Suprapubic skin (tissue), 4 donors: ENCODE data around the gene C20orf96.

Experiments
- CTCF ChIP-seq, 2 donors: fragments of 200-600 bp in 1 of 2; fragments of 450-650 bp in 1 of 2; sonication (generic) in 1 of 2; IDR thresholded peaks; one replicate each; pipeline ENCODE4 v1.5.1; 2016 to 2019; ENCODE audit warnings: antibody characterized with exemption in 2 of 2, mild to moderate bottlenecking in 1 of 2, moderate library complexity in 1 of 2
- EP300 ChIP-seq: sonication (generic); formaldehyde crosslinking; IDR thresholded peaks from one replicate; pipeline ENCODE4 v1.6.1; 2017; ENCODE audit warnings: antibody characterized with exemption
- POLR2A ChIP-seq, 2 donors: fragments of 450-650 bp; IDR thresholded peaks; one replicate each; pipeline ENCODE4 v1.6.1; 2017; ENCODE audit warnings: antibody characterized with exemption in 2 of 2, mild to moderate bottlenecking in 2 of 2, moderate library complexity in 2 of 2
- POLR2AphosphoS5 ChIP-seq, 3 donors: sonication (generic); formaldehyde crosslinking; IDR thresholded peaks; one replicate each; pipeline ENCODE4 v1.6.1; 2017; ENCODE audit warnings: antibody characterized with exemption in 3 of 3

GRCh38 chr20:257419-257818, 33.1 kb downstream of the C20orf96 start, which contains the start of gene DEFB132:
- TF ChIP-seq CTCF (IDR thresholded peaks at IDR 0.05) (no peak), EP300 (no peak), POLR2AphosphoS5 (IDR thresholded peaks at IDR 0.05) (no peak), POLR2A (IDR thresholded peaks at IDR 0.05) (no peak)
